GM20431 (cell line): ENCODE results near the gene ATP8B1.

Experiments
- in situ Hi-C: fragments of 300-500 bp; cut with MseI, MboI; formaldehyde crosslinking; loops from one replicate; pipeline ENCODE4 v1.15.0; 2020; ENCODE audit warnings: low sequenced_read_pairs; ENCODE audit not compliant: unreplicated experiment

Gene ATP8B1

GRCh38 chr18:57635003-57635822 is 167.9 kb downstream of the ATP8B1 start:
- in situ Hi-C loops, result loop anchor here (25.0 kb wide), 1 partner anchor 227 kb away; no protein-coding TSS in a partner anchor

GRCh38 chr18:57631697-57632096 is 171.4 kb downstream of the ATP8B1 start:
- in situ Hi-C loops, result loop anchor here (25.0 kb wide), 1 partner anchor 231 kb away; no protein-coding TSS in a partner anchor

- in situ Hi-C loops, result loop anchor here (25.0 kb wide), 1 partner anchor 231 kb away; no protein-coding TSS in a partner anchor
Observed at GRCh38 chr18:57630754-57631595, 172.1 kb downstream of the ATP8B1 start.

- in situ Hi-C loops, result loop anchor here (25.0 kb wide), 1 partner anchor 232 kb away; no protein-coding TSS in a partner anchor
Observed at GRCh38 chr18:57630002-57630753, 172.9 kb downstream of the ATP8B1 start.

- in situ Hi-C loops, result loop anchor here (25.0 kb wide), 1 partner anchor 233 kb away; no protein-coding TSS in a partner anchor
Observed at GRCh38 chr18:57629422-57629821, 173.7 kb downstream of the ATP8B1 start.

GRCh38 chr18:57627488-57627887 is 175.6 kb downstream of the ATP8B1 start:
- in situ Hi-C loops, result loop anchor here (25.0 kb wide), 1 partner anchor 235 kb away; no protein-coding TSS in a partner anchor

- in situ Hi-C loops, result loop anchor here (25.0 kb wide), 1 partner anchor 237 kb away; no protein-coding TSS in a partner anchor
Observed at GRCh38 chr18:57624988-57625387, 178.1 kb downstream of the ATP8B1 start.

GRCh38 chr18:57621246-57621604 is 181.9 kb downstream of the ATP8B1 start:
- in situ Hi-C loops, result no loop called here

- in situ Hi-C loops, result no loop called here
Observed at GRCh38 chr18:57619876-57620275, 183.2 kb downstream of the ATP8B1 start.

- in situ Hi-C loops, result no loop called here
Observed at GRCh38 chr18:57618910-57619309, 184.2 kb downstream of the ATP8B1 start.

GRCh38 chr18:57603871-57604270 is 199.2 kb downstream of the ATP8B1 start:
- in situ Hi-C loops, result no loop called here
